8988T (cell line): Measurements from ENCODE around the gene RIOX2.

ENCODE experiments used
- DNase-seq: peaks from one replicate; pipeline ENCODE4 v3.0.0; 2011

Gene RIOX2

DNA sequence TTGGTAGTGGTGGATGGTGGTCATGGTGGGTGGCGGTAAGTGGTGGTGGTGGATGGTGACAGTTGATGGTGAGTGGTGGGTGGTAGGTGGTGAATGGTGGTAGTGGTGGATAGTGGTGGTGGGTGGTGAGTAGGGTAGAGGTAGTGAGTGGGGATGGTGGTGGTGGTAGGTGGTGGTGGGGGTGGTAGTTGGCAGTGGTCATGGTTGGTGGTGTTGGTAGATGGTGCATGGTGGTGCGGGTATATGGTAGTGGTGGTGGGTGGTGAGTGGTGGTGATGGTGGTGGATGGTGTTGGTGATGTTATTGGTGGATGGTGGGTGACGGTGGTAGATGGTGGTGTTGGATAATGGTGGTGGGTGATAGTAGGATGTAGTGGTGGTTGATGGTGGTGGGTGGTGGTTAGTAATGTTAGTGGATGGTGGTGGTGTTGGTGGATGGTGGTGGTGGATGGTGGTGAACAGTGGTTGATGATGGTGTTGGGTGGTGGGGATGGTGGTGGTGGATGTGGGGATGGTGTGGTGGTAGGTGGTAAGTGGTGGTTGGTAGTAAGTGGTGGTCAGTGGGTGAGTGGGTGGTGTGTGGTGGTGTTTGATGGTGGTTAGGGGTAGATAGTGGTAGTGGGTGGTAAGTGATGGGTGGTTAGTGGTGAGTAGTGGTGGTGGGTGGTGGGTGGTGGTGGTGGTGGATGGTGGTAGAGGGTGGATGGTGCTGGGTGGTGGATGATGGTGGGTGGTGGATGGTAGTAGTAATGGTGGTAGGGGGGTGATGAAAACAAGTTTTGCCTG is 16.7 kb upstream of the RIOX2 start:
- DNase-seq: no peak

- DNase-seq: no peak
Measured at GRCh38 chr3:97987306-97987705, 15.1 kb upstream of the RIOX2 start.

DNA sequence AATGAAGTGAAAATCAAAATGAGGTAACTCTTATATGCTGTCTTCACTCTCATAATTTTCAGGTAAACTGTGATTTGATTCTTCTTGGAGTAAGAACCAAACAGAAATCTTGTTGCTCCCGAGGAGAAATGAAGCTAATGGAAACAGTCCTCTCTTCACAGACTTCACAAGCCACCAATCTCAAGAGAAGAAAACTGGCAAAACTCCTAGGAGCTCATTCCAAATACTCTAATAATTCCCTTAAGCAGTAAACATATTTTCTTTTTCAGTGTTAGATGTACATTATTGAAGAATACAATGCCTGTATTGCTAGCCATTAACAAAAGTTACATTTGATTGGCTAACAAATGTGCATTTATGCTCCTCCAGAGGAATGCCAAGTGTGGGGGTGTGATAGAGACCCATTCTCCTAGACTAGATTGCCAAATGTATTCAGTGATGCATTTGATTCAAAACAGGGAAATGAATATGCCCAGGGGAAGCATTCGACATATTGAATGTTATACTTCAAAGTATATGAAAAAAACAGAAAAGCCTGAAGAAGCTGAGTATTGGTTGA is 11.8 kb upstream of the RIOX2 start:
- DNase-seq: no peak

GRCh38 chr3:97981886-97982285 is 9.7 kb upstream of the RIOX2 start:
- DNase-seq: no peak

GRCh38 chr3:97979610-97980009 is 7.4 kb upstream of the RIOX2 start:
- no peak for DNase-seq

GRCh38 chr3:97975466-97975865 is 3.2 kb upstream of the RIOX2 start:
- no peak for DNase-seq

GRCh38 chr3:97974996-97975395 is 2.8 kb upstream of the RIOX2 start:
- no peak for DNase-seq

DNA sequence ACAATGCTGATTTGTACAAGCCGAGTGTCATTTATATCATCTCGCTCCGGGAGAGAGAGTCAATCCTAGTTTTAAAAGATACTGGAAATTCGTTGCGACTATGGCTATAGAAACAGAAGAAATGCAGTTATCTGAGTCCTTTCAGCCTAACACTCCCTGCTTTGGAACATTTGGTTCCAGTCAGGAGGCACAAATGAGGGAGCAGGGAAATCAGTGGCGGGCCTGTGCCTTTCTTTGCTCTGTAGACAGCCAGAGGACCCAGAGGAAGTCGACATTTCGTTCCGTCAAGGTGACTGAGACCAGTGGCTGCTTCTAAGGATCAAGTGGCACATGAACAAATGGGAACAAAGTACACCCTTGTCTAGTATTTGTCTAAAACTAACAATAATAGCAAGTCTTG is 745 bp upstream of the RIOX2 start:
- no peak for DNase-seq

DNA sequence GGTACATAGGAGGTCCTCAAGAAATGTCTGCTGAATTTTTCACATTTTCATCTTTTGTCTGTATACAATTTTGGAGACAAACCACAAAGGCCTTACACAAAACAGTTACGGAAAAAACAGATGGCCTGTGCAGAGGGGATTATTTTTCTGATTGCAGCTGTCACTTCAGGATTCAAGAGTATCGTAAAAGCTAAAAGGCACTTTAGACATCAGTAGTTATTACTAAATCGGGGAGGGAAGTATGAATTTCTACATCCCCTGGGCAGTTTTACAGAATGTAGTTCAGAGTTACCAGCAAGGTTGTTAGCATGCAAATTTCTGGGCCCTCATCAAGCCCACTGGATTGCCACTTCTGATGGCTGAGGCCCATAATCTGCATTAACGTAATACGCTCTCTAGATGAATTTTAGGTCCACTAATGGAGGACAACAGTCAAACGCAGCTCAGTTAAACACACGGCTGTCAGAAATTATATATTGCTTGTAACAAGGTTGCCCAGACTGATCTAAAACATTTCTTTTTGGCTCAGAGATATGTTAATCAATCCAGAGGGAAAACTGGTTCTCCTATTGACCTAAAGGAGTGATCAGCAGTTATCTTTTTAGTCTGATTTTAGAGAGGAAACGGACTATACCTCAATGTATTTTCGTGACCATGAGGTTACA is 1.1 kb downstream of the RIOX2 start:
- DNase-seq: no peak

DNA sequence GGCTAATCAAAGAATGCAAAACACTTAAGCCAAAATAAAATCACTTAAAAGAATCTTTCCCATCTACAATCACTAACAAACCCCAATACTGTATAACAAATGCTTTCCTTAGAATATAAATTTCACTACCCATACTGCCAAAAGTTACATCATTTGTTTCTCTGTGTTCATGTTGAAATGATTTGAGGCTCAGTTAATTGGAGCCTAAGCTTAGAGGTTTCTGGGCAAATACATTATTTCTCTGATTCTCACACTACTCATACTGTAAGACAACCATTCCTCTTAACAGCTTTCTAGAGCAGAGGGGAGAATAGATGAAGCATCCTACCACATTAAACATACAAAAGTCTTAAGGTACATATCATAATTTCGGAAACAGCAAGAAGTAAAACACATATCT is 2.1 kb downstream of the RIOX2 start:
- no peak for DNase-seq

- DNase-seq: no peak
Measured at GRCh38 chr3:97969541-97969940, 2.7 kb downstream of the RIOX2 start.

DNA sequence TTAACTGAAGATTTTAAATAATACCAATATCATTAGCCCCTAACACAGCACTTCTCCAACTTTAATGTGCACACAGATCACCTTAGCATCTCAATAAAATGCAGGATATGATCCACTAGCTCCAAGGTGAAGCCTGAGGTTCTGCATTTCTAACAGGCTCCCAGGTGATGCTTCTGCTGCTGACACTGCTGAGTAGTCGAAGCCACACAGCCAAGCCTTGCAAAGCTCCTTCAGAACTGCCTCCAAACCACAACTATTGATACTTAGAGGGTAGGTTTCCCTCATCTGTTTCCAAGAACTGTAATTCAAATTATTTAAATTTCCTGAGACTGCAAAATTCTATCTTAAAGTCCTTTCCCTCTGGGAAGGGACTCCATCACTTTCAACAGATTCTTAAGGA is 3.9 kb downstream of the RIOX2 start:
- no peak for DNase-seq

DNA sequence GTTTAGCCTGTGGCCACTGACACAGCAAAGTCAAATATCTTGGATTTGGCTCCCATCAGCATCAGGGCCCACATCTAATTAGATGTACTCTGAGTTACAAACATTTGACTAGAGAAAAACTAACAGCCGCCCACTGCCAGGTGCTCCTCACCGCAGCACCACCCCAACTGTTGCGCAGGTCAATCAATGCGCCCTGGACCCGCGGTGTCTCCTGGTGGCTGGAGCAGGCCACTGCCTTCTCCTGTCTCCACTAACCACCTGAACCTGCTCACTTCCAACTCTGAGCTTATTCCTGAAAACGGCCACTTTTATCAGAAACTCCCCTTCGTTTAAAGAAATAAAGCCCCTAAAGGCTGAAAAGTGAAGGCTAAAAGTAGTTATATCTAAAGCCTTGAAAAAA is 4.3 kb downstream of the RIOX2 start:
- no peak for DNase-seq

DNA sequence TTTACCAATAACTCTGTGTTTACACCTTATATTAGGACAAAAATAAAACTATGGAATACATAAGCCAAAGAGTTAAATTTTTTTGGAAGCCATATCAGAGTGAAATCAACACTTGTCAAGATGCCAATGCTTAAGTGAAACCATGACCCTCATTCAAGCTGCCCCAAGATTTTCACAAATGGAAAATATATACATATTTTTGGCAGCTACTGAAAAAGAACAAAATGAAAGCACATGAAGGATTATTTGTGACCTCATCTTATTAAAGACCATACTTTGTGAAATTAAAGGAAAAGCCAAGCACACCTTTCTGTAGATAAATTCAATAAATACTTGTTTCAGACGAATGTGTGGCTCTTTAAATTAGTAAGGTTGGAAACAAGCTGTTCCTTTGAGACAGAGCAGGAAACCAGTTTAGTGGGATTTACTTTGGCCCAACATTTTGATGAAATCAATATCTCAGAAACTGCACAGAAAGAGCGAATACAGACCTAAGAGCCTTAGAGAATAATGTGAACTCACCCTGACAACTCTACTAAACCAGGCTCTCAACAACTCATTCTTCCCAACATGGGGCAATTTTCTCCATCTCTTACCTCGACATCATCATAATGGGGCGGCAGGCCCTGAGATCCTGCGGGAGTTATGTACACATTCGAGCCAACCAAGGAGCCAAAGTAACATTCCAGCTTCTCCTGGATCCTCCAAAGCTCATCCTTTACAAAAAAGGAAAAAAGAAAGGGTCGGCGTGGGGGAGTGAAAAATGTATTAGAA is 11.1 kb downstream of the RIOX2 start:
- no peak for DNase-seq

DNA sequence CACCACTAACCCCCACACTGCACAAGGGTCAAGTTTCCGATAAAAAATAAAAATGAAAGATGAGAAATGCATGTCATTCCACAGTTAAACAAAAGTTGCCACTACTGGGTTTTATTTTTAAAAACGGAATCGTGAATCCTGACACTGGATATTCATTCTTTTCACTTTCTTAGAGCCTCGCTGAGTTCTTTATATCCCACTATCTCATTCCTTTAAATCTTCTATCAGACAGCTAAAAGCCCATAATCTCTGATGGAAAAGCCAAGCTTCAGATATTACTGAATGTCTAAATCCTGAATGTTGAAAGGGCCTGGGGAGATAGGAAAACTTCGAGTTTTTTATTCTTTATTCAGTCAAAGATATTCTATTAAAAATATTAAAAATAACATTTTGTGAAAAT is 11.7 kb downstream of the RIOX2 start:
- no peak for DNase-seq

GRCh38 chr3:97959872-97960271 is 12.4 kb downstream of the RIOX2 start:
- DNase-seq: no peak

GRCh38 chr3:97958796-97959195 is 13.4 kb downstream of the RIOX2 start:
- DNase-seq: no peak

DNA sequence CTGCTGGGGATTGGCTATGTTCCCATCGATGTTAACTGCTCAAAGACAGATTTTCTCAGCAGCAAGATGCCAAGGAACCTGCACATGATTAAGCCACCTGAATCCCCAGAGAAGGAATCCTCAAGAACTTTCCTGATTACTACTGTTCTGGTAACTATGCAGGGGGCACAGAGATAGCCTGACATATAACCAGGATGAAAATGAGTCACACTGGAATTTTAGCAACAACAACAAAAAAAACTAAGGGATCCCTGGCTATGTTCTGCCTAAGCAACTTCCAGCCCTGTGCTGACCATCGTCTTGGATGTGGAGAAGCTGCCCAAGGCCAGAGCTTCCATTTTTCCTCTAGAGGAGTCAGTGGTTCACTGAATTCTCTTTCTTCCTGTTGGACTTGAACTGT is 13.8 kb downstream of the RIOX2 start:
- DNase-seq: no peak

DNA sequence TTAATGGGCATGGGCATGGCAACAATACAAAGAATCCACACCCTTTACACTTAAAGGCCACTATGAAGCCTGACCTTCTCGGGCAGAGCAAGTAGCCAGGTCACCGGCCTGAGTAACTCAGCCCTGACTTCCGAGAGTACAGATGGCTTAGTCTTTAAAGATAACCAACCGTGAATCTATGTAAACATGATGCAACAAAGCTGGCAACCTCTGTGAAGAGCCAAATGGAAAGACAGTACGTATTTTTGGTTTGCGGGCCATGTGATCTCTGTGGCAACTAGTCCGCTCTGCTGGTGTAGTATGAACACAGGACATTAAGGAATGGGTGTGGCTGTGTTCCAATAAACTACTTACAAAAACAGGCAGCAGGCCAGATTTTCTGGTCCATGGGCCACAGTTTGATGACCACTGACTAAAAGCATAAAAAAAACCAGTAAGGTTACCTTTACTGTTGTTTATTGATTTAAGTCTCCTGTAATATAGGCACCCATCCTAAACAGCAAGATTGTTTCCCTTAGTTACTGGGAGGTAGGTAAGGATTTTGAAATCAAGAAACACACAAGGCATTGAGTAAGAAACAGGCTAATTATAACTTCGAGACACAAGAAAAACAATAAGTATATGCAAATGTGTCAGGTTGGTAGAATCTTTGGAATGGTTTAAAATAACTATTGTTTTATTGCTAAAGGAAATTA is 14.5 kb downstream of the RIOX2 start:
- DNase-seq: no peak

GRCh38 chr3:97956051-97956450 is 16.2 kb downstream of the RIOX2 start:
- DNase-seq: no peak

DNA sequence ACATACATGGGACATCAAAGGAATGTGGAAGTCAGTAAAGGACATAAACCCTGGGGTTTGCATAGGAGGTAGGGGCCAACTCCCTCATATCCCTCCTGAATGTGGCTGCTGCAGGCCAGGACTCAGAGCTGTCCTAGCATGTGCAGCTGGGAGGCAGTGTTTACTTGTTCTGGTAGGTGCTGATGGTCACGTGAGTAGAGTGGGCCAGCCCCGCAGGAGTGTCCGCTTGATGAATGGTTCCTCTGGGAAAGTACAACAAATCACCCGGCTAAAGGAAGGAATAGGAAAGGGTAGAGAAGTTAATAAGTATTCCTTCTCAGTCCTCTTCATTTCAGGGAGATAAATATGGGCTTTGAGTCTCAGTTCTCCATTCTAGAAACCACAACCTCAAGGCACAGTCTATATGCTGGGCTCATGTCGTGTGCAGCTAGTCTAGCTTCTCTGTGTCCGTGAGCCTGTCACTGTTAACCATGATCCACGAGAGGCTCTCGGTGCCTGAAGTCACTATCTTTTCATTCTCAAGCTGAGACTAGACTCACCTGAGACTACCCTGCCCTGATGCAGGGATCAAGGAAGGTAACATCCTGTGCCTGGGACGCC is 17.9 kb downstream of the RIOX2 start:
- DNase-seq: no peak

DNA sequence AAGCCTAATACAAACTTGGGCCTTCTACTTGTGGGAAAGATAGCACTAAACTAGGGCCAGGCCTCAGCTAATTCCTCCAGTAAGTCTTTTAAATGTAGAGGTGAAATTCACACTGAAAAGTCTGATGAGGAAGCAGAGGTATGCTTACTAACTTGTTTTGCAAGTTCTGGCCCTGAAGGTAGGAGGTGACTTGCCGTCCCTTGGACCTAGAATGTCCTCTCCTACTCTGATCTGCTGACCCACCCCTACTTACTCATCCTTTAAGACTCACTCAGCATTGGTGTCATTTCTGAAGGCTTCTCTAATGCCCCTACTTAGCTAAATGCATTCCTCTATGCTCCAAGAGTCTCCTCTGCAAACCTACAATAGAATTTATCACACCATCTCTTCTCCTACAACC is 19.4 kb downstream of the RIOX2 start:
- no peak for DNase-seq

DNA sequence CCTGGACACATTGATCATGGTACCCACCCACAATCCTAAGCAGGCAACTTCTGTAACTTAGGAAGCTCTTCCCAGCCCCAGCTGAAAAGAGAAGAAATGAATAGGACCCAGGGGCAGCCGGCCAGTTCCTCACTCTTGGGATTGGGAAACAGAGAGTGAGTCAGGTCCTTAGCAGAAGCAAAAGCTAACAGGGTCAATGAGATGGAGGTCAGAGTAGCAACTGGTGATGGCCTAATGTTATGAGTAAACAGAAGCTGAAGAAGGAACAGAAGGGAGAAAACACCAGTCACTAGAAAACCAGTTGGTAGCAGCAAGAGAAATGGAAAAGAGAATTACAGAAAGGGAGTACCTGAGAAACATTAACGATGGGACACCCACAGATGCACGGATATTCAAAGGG is 20.0 kb downstream of the RIOX2 start:
- DNase-seq: no peak
